Stimulated activated CD8-positive, alpha-beta memory T cell treated with anti-CD3 and anti-CD28 coated beads, Interleukin-7, amount 100 ng/mL, for 4 hours (primary cell): Measurements from ENCODE around the gene ARHGEF17.

Experiments used
- DNase-seq, 2 donors: peaks; one replicate each; pipeline ENCODE4 v3.0.0-alpha.2; 2020; ENCODE audit warnings: low read depth in 2 of 2

Gene ARHGEF17

DNA sequence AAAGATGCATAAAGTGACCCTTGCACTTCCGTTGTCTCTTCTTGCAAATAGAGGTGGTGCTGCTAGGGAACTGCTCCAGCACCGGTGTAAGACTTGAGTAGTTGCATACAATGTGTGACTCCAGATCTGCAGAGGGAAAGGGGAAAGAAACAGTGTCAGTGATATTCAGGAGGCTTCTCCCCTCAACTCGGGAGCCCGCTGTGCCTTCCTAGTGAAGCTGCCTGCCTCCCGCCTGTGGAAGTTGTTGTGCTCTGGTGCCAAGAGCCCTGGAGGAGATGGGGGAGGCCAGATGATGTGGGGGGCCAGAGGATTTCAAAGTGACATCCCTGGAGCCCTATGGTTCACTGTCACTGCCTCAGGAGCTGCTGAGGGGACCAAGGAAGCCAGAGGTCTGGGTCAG lies 98.5 kb downstream of the ARHGEF17 start:
- DNase-seq, result no peak

DNA sequence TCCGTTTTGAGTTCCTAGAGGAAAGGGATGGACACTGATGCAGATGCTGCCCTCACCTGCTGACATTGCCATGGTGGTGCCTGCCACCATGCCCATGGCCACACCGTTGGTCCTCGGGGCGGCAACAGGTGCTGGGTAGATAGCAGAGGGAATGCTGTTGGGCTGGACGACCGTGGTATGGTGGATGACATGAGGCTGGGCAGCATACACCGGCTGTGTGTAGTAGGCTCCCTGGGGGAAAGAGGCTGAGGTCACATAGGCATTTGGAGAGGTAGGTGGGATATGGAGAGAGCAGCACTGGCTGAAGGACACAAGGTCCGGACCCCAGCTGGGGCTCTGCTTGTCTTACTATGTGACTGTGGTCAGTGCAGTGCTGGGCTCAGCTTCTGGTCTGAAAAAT lies 101.4 kb downstream of the ARHGEF17 start:
- no peak for DNase-seq

DNA sequence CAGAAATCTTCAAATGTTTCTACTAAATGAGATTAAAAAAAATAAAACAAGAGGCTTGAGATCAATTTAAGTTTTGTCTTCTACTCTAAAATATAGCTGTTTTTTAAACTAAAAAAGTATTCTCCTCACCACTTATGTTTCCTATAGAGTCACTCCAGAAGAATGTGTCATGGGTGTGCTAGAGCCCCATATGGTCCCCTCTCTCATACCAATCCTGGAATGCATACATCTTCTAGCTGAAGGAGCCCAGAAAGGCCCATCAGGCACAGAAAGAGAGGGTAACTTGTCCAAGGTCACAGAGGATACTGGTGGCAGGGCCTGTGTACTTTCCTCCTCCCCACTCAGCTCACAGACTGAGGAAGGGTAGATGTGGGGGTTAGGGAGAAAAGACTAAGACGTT lies 102.6 kb downstream of the ARHGEF17 start:
- DNase-seq, result no peak

DNA sequence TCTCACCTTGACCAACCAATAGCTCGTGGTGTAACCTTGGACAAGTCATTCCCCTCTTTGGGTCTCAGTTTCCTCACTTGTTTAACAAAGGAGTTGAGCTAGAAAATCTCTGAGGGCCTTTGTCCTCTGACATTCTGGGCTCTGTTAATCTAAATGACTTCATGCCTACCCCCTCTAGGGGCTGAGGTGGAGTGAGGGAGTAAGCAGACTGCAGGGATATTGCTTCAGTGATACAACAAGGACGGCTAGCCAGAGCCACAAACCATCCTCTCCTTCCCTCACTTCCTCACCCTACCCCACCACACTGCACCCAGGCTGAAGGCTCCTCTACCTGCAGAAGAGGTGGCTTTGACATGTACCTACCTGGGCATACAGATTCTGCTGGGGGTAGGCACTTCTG lies 103.0 kb downstream of the ARHGEF17 start:
- no peak for DNase-seq

DNA sequence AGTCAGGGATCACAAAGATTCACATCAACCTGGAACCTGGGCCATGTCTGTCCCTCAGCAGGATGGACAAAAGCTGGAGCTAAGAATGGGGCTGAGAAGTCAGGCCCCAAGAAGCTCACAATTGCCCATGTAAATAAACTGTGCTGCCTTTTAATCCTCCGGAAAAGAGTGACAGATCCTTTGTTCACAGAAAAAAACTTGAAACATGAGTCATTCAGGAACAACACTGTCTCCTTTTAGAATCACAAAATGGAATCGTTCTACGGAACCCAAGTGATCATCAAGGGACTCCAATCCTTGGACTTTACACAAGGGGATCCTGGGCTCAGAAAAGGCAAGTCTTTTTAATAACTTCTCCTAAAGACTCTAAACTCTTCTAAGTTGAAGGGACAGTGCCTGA lies 104.2 kb downstream of the ARHGEF17 start:
- DNase-seq, result no peak

DNA sequence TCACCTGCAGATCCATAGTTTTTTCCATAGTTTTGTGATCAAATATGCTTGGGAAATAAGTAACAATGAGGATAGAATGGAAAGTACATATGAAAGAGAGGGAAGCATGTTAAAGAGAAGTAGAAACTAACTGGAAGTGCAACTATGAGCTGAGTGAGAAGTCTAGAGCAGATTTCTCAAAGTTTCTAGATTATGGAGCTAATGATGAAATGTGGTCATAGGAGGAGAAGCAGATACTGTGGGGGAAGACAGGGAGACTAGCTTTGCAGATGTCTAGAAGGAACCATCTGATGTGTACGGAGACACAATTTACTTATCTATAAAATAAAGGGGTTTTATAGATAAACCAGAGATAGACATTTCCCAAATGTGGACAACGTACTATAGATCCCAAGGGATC lies 105.2 kb downstream of the ARHGEF17 start:
- no peak for DNase-seq

DNA sequence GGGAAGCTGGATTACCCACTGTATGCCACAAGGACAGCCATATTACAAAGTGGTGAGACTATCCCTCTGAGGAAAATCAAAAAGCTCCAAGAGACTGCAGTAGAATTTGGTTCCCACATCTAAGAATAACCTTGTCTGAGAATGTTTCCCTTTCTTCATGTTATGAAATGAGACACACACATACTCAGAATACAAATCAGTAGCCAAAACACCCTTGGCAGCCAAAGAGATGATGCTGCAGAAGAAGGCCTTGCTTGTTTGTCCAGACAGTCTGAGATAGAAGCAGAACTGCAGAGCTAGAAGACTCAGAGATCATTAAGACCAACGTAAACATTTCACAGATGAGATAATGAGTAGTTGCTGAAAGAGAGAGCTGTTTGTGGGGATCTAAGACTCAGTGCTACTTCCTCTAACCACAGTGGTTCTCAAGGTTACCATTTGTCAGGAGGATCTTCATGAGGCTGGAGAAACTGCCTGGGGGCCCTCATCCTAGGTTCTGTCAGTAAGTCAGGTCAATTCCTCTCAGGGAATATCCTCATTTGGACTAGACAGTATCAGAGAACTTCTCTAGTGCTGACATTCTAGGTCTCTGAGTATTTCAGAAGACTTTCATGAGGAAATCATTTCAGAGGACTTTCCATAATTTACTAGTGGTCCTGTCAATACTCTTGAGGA lies 107.0 kb downstream of the ARHGEF17 start:
- no peak for DNase-seq

DNA sequence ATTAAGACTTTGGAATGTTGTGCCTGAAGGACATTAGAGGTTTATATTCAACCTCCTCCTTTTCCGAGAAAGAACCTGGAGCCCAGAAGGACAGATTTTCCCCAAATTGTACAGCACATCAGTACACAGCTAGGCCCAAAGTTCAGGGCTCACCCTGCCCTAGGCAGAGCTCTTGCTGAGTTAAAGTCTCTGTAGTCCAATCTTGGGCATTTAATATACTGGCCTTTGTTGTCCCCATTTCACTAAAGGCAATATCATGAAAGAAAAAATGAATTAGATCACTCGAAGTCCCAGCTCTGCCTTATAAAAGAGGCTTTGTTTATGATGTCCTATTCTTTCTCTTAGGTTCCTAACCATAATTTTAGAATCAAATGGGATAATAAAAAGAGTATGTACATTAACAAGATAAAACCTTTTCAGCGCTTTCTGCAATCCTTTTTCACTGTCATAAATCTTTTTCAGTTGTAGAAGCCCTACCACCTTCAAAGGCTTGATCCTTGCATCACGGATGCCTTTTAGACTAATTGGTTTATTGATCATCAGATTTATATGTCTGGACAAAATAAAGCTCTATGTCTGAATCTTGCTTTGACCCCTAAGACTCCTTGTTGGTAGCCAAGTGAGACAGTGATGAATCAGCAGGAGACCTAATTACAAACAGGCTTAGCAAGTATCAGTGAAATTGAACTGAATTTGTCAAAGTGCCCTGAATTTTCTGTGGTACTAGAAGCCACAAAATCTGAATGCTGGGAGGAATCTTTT lies 108.0 kb downstream of the ARHGEF17 start:
- no peak for DNase-seq

DNA sequence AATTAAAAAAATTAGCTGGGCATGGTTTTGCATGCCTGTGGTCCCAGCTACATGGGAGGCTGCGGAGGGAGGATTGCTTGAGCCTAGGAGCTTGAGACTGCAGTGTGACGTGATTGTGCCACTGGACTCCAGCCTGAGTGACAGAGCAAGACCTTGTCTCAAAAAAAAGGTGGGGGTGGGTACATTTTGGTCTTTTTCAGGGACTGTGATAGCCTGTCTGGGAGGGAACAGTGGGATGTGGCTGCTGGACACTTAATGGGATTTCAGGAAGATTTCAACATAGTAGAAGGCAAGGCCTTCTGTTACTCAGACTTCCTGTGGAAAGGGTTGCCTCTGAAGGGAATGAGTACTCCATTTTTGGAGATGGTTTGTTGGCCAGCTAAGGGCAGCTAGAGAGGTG lies 108.7 kb downstream of the ARHGEF17 start:
- DNase-seq, result no peak
